Activated CD4-positive, alpha-beta memory T cell treated with anti-CD3 and anti-CD28 coated beads, Interleukin-2, amount 10 ng/mL, durations not matched to agents 7 days and 5 days (primary cell): ENCODE results near the gene ZNF571. TPM values are rescaled to one million over a fixed set of nuclear protein-coding genes. Genes with fewer than 3 reads are reported as not detected.

ENCODE experiments used
- CTCF ChIA-PET: fragments of 350-600 bp; sonication (Branson Sonifier 250); formaldehyde crosslinking; loops from one replicate; lab custom pipeline; 2021; ENCODE audit warnings: antibody characterized with exemption, inconsistent platforms; lab: Charles Lee
- POLR2A ChIA-PET: fragments of 350-600 bp; sonication (Branson Sonifier 250); formaldehyde crosslinking; loops from one replicate; lab custom pipeline; 2021; ENCODE audit warnings: antibody characterized with exemption; lab: Charles Lee
- DNase-seq: peaks from one replicate; pipeline ENCODE4 v3.0.0-alpha.2; 2020
- H3K27ac Mint-ChIP-seq: one replicate; pipeline ENCODE4 v1.8.0; 2021; ENCODE audit warnings: mild to moderate bottlenecking, mixed read lengths
- H3K27me3 Mint-ChIP-seq: one replicate; pipeline ENCODE4 v1.8.0; 2021; ENCODE audit warnings: mixed read lengths
- H3K36me3 Mint-ChIP-seq: one replicate; pipeline ENCODE4 v1.8.0; 2021; ENCODE audit warnings: low read depth, mixed read lengths
- H3K4me1 Mint-ChIP-seq: one replicate; pipeline ENCODE4 v1.8.0; 2021; ENCODE audit warnings: mixed read lengths
- H3K4me3 Mint-ChIP-seq: one replicate; pipeline ENCODE4 v1.8.0; 2021; ENCODE audit warnings: mild to moderate bottlenecking, mixed read lengths
- H3K9me3 Mint-ChIP-seq: one replicate; pipeline ENCODE4 v1.8.0; 2021; ENCODE audit warnings: mixed read lengths
- total RNA-seq, 2 experiments: library from RNA; stranded (reverse); gene quantifications; one replicate each; pipeline ENCODE4 v1.2.3, GENCODE V29; 2021

ZNF571 gene
- total RNA-seq, 2 experiments from 2014 or later: 1.5 to 2.9 TPM

- Mint-ChIP-seq H3K4me3 (no peak overlapping the region), H3K4me1 (no peaks in the 10 kb centered on the region), H3K27me3 (no peaks in the 10 kb centered on the region), H3K27ac (no peak overlapping the region), H3K36me3 (peaks cover 19% of the 10 kb centered on the region), H3K9me3 (peaks cover 35% of the 10 kb centered on the region)
- ChIA-PET POLR2A (no interaction called here), CTCF (no interaction called here)
- no peak for DNase-seq
Measured at GRCh38 chr19:37519890-37520289, 74.7 kb downstream of the ZNF571 start.

Other genes with a start within 250 kb of the ZNF571 start
- gene ZNF527, start 223.7 kb downstream of the ZNF571 start, total RNA-seq: 1 to 10 TPM; 4.3 to 4.8 TPM
- gene ZNF569, start 127.3 kb downstream of the ZNF571 start, total RNA-seq: 1 to 10 TPM; 6.4 to 7.6 TPM
- 1 to 10 TPM; 5.0 to 5.7 TPM for gene ZNF570, start 125.4 kb downstream of the ZNF571 start, total RNA-seq
- 1 to 10 TPM; 2.1 to 2.3 TPM for gene ZNF793, start 87.9 kb downstream of the ZNF571 start, total RNA-seq
- 1 to 10 TPM; 1.4 to 1.5 TPM for gene ZNF540, start 84 bp upstream of the ZNF571 start, total RNA-seq
- 10 to 100 TPM; 11.9 to 14.2 TPM for gene ZFP30, start 60.7 kb upstream of the ZNF571 start, total RNA-seq
- gene ZNF607, start 125.0 kb upstream of the ZNF571 start, total RNA-seq: 1 to 10 TPM; 4.0 to 5.1 TPM
- 1 to 10 TPM; 6.0 to 6.5 TPM for gene ZNF573, start 184.8 kb upstream of the ZNF571 start, total RNA-seq